ENCODE data around the gene DMAC2. TPM values are rescaled to one million over a fixed set of nuclear protein-coding genes. Genes with fewer than 3 reads are reported as not detected.
"Not testable (repeated sequence)": the region's sequence is repeated elsewhere in the genome, so short reads cannot be mapped to it uniquely, and the experiment has no call there.

Gene DMAC2
- polyA plus RNA-seq, 1 donor from 2014 or later: 59.8 TPM

- H2AFZ ChIP-seq (ENCODE audit: low read depth, low read length): no peak overlapping the region
- no peaks in the 10 kb centered on the region for H3K36me3 ChIP-seq (ENCODE audit: insufficient read depth, low read length)
- H3K9me3 ChIP-seq (ENCODE audit: low read length): no peaks in the 10 kb centered on the region
- no peak overlapping the region for H3K4me2 ChIP-seq (ENCODE audit: low read length)
- peaks cover 9% of the 10 kb centered on the region for H3K79me2 ChIP-seq (replicated peaks; ENCODE audit: insufficient read depth, low read length)
- no peak overlapping the region for H3K27ac ChIP-seq (ENCODE audit: low read length)
- no peaks in the 10 kb centered on the region for H4K20me1 ChIP-seq (ENCODE audit: insufficient read depth)
- no peak overlapping the region for H3K4me3 ChIP-seq (ENCODE audit: low read length)
- TF ChIP-seq CTCF (IDR thresholded peaks at IDR 0.05; ENCODE audit: poor library complexity, severe bottlenecking): no peak
- TF ChIP-seq SMC3 (conservative IDR thresholded peaks at IDR 0.05; ENCODE audit: poor library complexity): no peak
- TF ChIP-seq TAF1 (IDR thresholded peaks at IDR 0.05; ENCODE audit: low read depth): no peak
- TF ChIP-seq EP300 (conservative IDR thresholded peaks at IDR 0.05; ENCODE audit: poor library complexity, severe bottlenecking): no peak
- no peak for TF ChIP-seq MXI1 (conservative IDR thresholded peaks at IDR 0.05; ENCODE audit: poor library complexity, severe bottlenecking)
- no peak for TF ChIP-seq POLR2AphosphoS5 (IDR thresholded peaks at IDR 0.05)
- TF ChIP-seq RAD21 (conservative IDR thresholded peaks at IDR 0.05): no peak
- TF ChIP-seq EZH2 (IDR thresholded peaks at IDR 0.05; ENCODE audit: borderline replicate concordance, insufficient read depth, low read length, poor library complexity, severe bottlenecking): no peak
- no peak for TF ChIP-seq REST (IDR thresholded peaks at IDR 0.05; ENCODE audit: borderline replicate concordance)
- no peaks in the 10 kb centered on the region for H3K27me3 ChIP-seq (ENCODE audit: insufficient read depth, low read depth, low read length)
- H3K9ac ChIP-seq (ENCODE audit: low read length): no peak overlapping the region
- H3F3A ChIP-seq (ENCODE audit: insufficient read depth, low read length, poor library complexity, severe bottlenecking): no peaks in the 10 kb centered on the region
- H3K9me2 ChIP-seq (ENCODE audit: insufficient read depth, low read length): no peaks in the 10 kb centered on the region
Measured at GRCh38 chr19:41435936-41436673, 3.6 kb downstream of the DMAC2 start.

GRCh38 chr19:41435376-41435775 lies 4.3 kb downstream of the DMAC2 start:
- H3K27ac ChIP-seq (ENCODE audit: low read length); H4K20me1 ChIP-seq (ENCODE audit: insufficient read depth); H3K9ac ChIP-seq (ENCODE audit: low read length); H3K79me2 ChIP-seq (replicated peaks; ENCODE audit: insufficient read depth, low read length); H3K4me2 ChIP-seq (ENCODE audit: low read length); H3K4me3 ChIP-seq (ENCODE audit: low read length); H3K27me3 ChIP-seq (ENCODE audit: insufficient read depth, low read depth, low read length); H2AFZ ChIP-seq (ENCODE audit: low read depth, low read length); H3K9me3 ChIP-seq (ENCODE audit: low read length); H3K9me2 ChIP-seq (ENCODE audit: insufficient read depth, low read length); H3K36me3 ChIP-seq (ENCODE audit: insufficient read depth, low read length); H3F3A ChIP-seq (ENCODE audit: insufficient read depth, low read length, poor library complexity, severe bottlenecking): not testable (repeated sequence)

Measured in neural cell (in vitro differentiated cells).